ENCODE measurements around the gene TMC4.

DNA sequence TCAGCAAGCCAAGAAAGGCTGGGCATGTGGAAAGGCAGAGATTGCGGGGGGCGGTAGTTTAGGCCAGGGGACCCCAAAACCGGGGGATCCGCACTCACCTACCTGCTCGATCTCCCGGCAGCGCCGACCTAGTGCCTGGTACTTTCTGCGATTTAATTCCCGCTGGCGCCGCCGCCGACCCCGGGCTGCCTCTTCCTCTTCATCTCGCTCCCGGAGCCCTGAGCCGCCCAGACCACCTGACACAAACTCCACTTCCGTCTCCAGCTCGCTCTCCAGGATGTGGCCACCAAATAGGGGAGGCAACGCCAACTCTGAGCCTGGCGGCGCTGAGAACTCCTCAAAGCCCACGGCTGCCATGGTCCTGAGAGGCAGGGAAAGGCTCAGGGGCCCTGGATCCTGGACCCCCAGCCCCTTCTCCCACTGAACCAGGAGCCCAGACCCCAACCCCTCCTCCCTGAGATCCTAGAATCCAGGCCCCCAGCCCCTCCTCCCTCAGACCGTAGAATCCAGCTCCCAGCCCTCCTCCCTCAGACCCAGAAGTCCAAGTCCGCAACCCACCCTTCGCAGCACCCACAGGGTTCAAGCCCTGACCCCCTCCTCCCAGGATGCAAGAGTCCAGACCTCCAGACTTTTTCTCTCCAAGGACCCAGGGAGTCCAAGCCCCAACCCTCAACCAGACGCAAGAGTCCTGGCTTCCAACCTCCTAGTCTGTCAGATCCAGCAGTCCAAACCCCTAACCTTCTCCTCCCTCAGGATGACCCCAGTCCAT lies 58.4 kb downstream of the TMC4 start:
- TF ChIP-seq, protein P1, sequence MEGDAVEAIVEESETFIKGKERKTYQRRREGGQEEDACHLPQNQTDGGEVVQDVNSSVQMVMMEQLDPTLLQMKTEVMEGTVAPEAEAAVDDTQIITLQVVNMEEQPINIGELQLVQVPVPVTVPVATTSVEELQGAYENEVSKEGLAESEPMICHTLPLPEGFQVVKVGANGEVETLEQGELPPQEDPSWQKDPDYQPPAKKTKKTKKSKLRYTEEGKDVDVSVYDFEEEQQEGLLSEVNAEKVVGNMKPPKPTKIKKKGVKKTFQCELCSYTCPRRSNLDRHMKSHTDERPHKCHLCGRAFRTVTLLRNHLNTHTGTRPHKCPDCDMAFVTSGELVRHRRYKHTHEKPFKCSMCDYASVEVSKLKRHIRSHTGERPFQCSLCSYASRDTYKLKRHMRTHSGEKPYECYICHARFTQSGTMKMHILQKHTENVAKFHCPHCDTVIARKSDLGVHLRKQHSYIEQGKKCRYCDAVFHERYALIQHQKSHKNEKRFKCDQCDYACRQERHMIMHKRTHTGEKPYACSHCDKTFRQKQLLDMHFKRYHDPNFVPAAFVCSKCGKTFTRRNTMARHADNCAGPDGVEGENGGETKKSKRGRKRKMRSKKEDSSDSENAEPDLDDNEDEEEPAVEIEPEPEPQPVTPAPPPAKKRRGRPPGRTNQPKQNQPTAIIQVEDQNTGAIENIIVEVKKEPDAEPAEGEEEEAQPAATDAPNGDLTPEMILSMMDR (conservative IDR thresholded peaks at IDR 0.05; ENCODE audit: low read length): no peak
- TF ChIP-seq EZH2phosphoT487 (IDR thresholded peaks at IDR 0.05; ENCODE audit: borderline replicate concordance): no peak
